Hepatocyte (in vitro differentiated cells): ENCODE data around the gene TP63. TPM values are rescaled to one million over a fixed set of nuclear protein-coding genes. Genes with fewer than 3 reads are reported as not detected.

ENCODE experiments used
- DNase-seq: peaks from one replicate; pipeline ENCODE4 v3.0.0-alpha.2; 2016; ENCODE audit warnings: low spot score
- H2AFZ ChIP-seq: fragments of 200-600 bp; sonication (generic); 2 replicates; pipeline ENCODE4 v1.6.0; 2016; ENCODE audit warnings: antibody characterized with exemption, mild to moderate bottlenecking
- H3K27ac ChIP-seq: fragments of 200-600 bp; sonication (generic); 2 replicates; pipeline ENCODE4 v1.5.1; 2016; ENCODE audit warnings: mild to moderate bottlenecking
- H3K27me3 ChIP-seq: fragments of 200-600 bp; sonication (generic); 2 replicates; pipeline ENCODE4 v1.6.1; 2016
- H3K36me3 ChIP-seq: fragments of 200-600 bp; sonication (generic); replicated peaks from 2 replicates; pipeline ENCODE4 v1.5.1; 2016; ENCODE audit warnings: low read depth; ENCODE audit not compliant: insufficient read depth
- H3K4me1 ChIP-seq: fragments of 200-600 bp; sonication (generic); 2 replicates; pipeline ENCODE4 v1.5.1; 2016; ENCODE audit warnings: mild to moderate bottlenecking, moderate library complexity; ENCODE audit not compliant: insufficient read depth
- H3K4me2 ChIP-seq: fragments of 200-600 bp; sonication (generic); 2 replicates; pipeline ENCODE4 v1.6.0; 2016
- H3K4me3 ChIP-seq: fragments of 200-600 bp; sonication (generic); 2 replicates; pipeline ENCODE4 v1.5.1; 2016; ENCODE audit warnings: mild to moderate bottlenecking
- H3K79me2 ChIP-seq: fragments of 200-600 bp; sonication (generic); 2 replicates; pipeline ENCODE4 v1.6.0; 2017; ENCODE audit warnings: mild to moderate bottlenecking
- H3K9me2 ChIP-seq: fragments of 200-600 bp; sonication (generic); replicated peaks from 2 replicates; pipeline ENCODE4 v1.6.0; 2017; ENCODE audit warnings: mild to moderate bottlenecking; ENCODE audit not compliant: insufficient read depth
- H3K9me3 ChIP-seq: fragments of 200-600 bp; sonication (generic); 2 replicates; pipeline ENCODE4 v1.5.1; 2016; ENCODE audit warnings: low read depth, mild to moderate bottlenecking
- H4K20me1 ChIP-seq: fragments of 200-600 bp; sonication (generic); 2 replicates; pipeline ENCODE4 v1.6.0; 2016; ENCODE audit warnings: mild to moderate bottlenecking; ENCODE audit not compliant: insufficient read depth, poor library complexity, severe bottlenecking
- EZH2 ChIP-seq: fragments of 200-600 bp; sonication (generic); IDR thresholded peaks from 2 replicates; pipeline ENCODE4 v1.6.1; 2016; ENCODE audit warnings: antibody characterized with exemption, mild to moderate bottlenecking, borderline replicate concordance
- EZH2phosphoT487 ChIP-seq: fragments of 200-600 bp; sonication (generic); IDR thresholded peaks from one replicate; pipeline ENCODE4 v1.6.1; 2018; ENCODE audit warnings: antibody characterized with exemption, mild to moderate bottlenecking, low read depth, moderate library complexity; ENCODE audit not compliant: unreplicated experiment, severe bottlenecking
- WGBS: methylation state at CpG from one replicate; pipeline ENCODE4 v1.1.6; 2016; ENCODE audit warnings: low lambda C conversion rate; ENCODE audit errors: missing lambda C conversion rate; 5-methylcytosine and 5-hydroxymethylcytosine counted together
- polyA plus RNA-seq: library from polyadenylated mRNA; unstranded; fragments of >200 nt; fragmentation: Nextera tagmentation; extraction: Ambion mirVana; gene quantifications from 2 replicates; pipeline ENCODE4 v1.2.1, GENCODE V29; 2016
- total RNA-seq: library from RNA; depleted of rRNA; stranded (reverse); fragments of >200 nt; gene quantifications from 2 replicates; pipeline ENCODE4 v1.2.3, GENCODE V29; 2014
- TF ChIP-seq, protein P1 (sequence below): fragments of 200-600 bp; sonication (generic); IDR thresholded peaks from 2 replicates; pipeline ENCODE4 v1.5.1; 2016; ENCODE audit warnings: antibody characterized with exemption, mild to moderate bottlenecking; ENCODE audit not compliant: poor library complexity

The TP63 gene
- total RNA-seq, result 2.3 and 2.4 TPM in 2 replicates
- polyA plus RNA-seq, result 1.0 and 1.9 TPM in 2 replicates

DNA sequence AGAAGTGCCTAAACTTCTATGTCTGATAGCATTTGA, at the start of gene TP63:
TSS of gene TP63 (plus strand) at position 17 of the 36 bp plus-strand sequence. CDS start 127 bp downstream, outside the sequence.
- TF ChIP-seq EZH2phosphoT487 (no peak), EZH2 (no peak)
- TF ChIP-seq, protein P1, sequence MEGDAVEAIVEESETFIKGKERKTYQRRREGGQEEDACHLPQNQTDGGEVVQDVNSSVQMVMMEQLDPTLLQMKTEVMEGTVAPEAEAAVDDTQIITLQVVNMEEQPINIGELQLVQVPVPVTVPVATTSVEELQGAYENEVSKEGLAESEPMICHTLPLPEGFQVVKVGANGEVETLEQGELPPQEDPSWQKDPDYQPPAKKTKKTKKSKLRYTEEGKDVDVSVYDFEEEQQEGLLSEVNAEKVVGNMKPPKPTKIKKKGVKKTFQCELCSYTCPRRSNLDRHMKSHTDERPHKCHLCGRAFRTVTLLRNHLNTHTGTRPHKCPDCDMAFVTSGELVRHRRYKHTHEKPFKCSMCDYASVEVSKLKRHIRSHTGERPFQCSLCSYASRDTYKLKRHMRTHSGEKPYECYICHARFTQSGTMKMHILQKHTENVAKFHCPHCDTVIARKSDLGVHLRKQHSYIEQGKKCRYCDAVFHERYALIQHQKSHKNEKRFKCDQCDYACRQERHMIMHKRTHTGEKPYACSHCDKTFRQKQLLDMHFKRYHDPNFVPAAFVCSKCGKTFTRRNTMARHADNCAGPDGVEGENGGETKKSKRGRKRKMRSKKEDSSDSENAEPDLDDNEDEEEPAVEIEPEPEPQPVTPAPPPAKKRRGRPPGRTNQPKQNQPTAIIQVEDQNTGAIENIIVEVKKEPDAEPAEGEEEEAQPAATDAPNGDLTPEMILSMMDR, result no peak
- Histone ChIP-seq H3K9me2 (no peaks in the 10 kb centered on the region), H3K27ac (no peak within 1 kb of the TSS), H3K4me3 (no peak within 1 kb of the TSS), H3K79me2 (no peaks in the 10 kb centered on the region), H3K4me1 (no peaks in the 10 kb centered on the region), H4K20me1 (no peaks in the 10 kb centered on the region), H3K4me2 (no peak within 1 kb of the TSS), H3K9me3 (no peaks in the 10 kb centered on the region), H3K27me3 (no peaks in the 10 kb centered on the region), H2AFZ (no peak within 1 kb of the TSS), H3K36me3 (no peaks in the 10 kb centered on the region)
- no peak for DNase-seq

DNA sequence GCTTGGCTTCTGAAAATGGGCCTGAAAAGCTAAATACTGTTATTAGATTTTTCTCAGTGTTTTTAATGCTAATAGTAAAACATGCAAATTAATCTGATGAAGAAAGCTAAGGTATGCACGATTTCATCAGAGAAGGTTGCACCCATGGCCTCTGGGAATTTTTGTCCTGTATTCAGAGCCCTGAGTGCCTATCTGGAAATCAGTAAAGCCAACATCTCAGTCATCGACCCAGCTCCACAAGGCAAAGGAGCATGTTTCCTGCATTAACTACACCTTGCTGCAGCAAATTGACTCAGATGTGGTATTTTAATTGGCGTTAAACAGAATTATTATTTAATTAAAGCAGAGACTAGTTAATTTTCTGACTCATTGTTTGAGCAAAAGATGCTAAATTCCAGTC, 49.0 kb upstream of the TP63 start:
- Histone ChIP-seq H3K9me2 (no peaks in the 10 kb centered on the region), H3K79me2 (no peaks in the 10 kb centered on the region), H3K27me3 (no peaks in the 10 kb centered on the region), H4K20me1 (no peaks in the 10 kb centered on the region), H3K4me2 (no peak overlapping the region), H3K4me1 (no peaks in the 10 kb centered on the region), H3K9me3 (no peaks in the 10 kb centered on the region), H3K27ac (no peak overlapping the region), H2AFZ (no peak overlapping the region), H3K4me3 (no peak overlapping the region), H3K36me3 (no peaks in the 10 kb centered on the region)
- WGBS, result 71% methylated on average over 3 of the region's 3 CpGs
- DNase-seq, result no peak
- TF ChIP-seq, protein P1, result no peak
- TF ChIP-seq EZH2phosphoT487 (no peak), EZH2 (no peak)

DNA sequence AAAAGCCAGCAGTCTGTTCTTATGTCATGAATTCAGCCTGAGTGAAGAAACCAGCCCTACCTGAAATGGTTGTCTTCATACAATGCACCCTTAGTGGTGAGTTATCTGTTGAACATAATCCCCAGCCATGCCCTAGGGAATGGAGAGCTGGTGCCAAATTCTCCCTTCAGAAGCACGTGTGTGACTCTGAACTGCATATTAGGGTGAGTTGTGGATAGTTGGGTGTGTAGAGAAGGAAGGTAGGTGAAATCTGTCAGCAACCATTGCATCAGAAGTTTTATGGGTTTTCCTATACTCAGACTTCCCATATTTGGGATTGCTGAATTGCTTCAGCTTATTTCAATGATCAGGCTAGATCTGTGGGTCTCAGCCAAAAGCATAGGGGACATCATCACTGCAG, 46.5 kb upstream of the TP63 start:
- Histone ChIP-seq H3K27me3 (no peaks in the 10 kb centered on the region), H3K27ac (no peak overlapping the region), H3K4me1 (no peaks in the 10 kb centered on the region), H3K9me2 (no peaks in the 10 kb centered on the region), H3K79me2 (no peaks in the 10 kb centered on the region), H3K9me3 (no peaks in the 10 kb centered on the region), H2AFZ (no peak overlapping the region), H3K36me3 (no peaks in the 10 kb centered on the region), H3K4me3 (no peak overlapping the region), H3K4me2 (no peak overlapping the region), H4K20me1 (no peaks in the 10 kb centered on the region)
- 94% methylated on average over 1 of the region's 1 CpG for WGBS
- no peak for DNase-seq
- TF ChIP-seq EZH2, result no peak
- TF ChIP-seq, protein P1, result no peak
- no peak for TF ChIP-seq EZH2phosphoT487

DNA sequence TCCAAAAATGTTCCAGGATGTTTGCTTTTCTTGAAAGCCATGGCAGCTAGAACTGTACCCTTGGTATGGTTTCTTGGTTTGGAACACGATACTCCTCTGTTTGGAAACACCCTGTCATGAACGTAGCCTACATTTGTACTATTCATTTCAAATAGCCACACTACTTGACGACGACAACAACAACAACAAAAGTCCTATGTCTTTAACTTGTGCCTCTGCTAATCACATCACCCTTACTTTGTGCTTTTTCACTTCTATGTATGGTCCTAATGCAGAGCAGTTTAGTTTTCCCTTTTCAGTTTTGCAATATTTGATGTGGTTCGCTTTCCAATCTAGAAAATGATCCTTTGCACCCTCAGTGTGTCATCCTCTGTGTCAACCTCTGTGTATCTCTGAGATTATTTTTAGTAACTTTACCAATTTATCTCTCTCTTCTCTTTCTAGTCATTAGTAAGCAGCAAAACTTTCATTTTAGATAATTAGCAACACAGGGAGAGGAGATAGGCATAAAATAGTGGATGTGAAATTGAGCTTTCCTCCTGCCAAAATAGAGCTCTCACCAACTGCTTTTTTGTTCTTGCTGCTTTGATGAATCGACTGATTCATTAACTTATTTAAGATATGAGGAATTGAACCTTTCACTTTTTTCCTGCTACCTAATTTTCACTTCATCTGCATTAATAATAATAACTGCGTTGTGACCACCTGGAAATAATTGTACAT, 44.1 kb upstream of the TP63 start:
- TF ChIP-seq EZH2 (no peak), EZH2phosphoT487 (no peak)
- TF ChIP-seq, protein P1, result no peak
- no peak overlapping the region for H2AFZ ChIP-seq
- no peaks in the 10 kb centered on the region for H3K9me2 ChIP-seq
- H3K36me3 ChIP-seq, result no peaks in the 10 kb centered on the region
- DNase-seq, result no peak
- H3K4me3 ChIP-seq, result no peak overlapping the region
- no peaks in the 10 kb centered on the region for H3K9me3 ChIP-seq
- H3K4me1 ChIP-seq, result no peaks in the 10 kb centered on the region
- 86% methylated on average over 7 of the region's 7 CpGs for WGBS
- H3K27me3 ChIP-seq, result no peaks in the 10 kb centered on the region
- H3K27ac ChIP-seq, result no peak overlapping the region
- no peaks in the 10 kb centered on the region for H4K20me1 ChIP-seq
- H3K79me2 ChIP-seq, result no peaks in the 10 kb centered on the region
- H3K4me2 ChIP-seq, result no peak overlapping the region
